HG03097 (cell line): Measurements from ENCODE around the gene TSKU.
"Not testable (repeated sequence)": the region's sequence is repeated elsewhere in the genome, so short reads cannot be mapped to it uniquely, and the experiment has no call there.

Experiments used
- ATAC-seq: cut with Tn5 transposase; IDR thresholded peaks from one replicate; pipeline ENCODE4 v1.9.1; 2021; ENCODE audit not compliant: unreplicated experiment, low FRiP score

TSKU gene

DNA sequence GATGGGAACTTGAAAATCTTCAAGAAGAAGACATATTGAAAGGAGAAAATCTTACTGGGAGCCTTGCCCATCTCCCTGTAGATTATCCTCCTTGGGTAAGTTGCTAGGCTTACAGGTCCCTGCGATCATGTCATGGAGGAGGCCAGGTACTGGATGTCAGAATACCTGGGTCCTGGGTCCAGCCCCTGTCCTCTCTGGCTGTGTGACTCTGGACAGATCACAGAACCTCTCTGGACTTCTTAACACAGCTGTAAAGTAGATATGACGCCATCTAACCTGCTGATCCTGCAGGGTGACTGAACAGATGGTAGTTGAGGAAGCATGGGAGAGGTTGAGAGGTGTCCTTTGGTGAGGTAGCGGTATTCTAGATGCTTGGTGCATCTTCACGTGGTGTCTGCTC, 4.1 kb downstream of the TSKU start:
- no peak for ATAC-seq

DNA sequence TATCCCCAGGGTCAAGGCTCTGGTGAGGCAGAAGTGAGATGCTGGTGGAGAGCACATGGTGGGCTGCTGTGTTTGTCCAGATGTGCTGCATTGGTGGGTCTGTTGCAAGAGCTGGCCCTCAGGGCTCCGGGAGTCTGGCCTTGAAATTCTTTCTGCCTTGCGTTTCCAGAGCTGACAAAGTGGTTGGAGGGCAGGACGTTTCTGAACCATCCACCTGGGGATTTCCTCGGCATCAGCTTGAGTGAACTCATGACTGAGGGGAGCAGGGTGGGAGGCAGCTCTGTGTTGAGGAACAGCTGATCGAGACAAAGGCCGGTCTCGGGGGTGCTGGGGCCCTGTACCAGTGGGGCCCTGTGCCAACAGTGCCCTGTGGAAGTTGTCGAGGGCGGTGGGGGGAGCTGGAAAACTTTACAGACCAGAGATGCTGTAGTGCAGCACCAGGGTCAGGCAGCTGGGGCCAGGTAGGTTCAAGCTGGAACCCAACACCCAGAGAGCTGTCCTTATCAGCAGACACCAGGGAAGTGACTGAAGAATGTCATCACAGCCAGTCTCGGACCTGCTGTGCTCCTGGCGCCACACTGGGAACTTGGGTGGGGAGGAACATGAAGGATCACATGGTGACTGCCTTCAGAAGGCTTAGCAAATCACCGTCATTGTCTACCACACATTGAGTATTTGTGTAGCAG, 4.9 kb downstream of the TSKU start:
- ATAC-seq, result no peak

DNA sequence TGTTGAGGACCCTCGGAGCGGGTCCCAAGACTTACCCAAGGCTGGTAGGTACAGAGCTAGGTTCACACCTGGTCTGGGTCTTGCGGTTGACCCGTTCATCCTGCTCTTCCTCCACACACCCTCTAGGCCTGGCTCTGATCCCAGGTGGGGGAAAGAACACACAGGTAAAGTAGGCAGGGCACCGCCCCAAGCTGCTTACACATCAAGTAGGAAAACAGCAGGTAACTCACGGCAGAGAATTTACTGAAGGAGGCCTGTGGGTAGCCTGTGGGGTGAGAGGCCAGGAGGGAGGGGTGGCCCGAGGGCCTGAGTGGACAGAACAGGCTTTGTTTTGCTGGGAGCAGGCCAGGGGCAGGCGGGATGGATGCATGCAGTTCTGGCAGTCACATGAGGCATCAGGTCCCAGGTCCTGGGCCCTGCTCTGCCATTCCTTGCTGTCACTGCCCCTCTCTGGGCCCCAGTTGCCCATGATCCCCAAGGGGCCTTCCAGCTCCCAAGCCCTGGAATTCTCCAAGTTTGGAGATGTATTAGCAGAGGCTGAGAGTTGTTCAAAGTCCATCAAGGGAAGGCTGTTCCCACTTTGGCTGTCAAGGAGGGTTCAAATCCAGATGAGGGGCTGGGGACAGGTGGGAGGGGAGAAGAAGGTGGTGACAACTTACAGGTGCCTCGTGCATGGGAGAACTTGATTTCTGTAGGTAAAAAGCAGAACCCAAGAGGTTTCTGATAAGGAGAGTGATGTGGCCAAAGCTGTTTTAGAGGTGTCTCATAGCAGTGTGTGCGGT, 5.7 kb downstream of the TSKU start:
- ATAC-seq, result no peak

DNA sequence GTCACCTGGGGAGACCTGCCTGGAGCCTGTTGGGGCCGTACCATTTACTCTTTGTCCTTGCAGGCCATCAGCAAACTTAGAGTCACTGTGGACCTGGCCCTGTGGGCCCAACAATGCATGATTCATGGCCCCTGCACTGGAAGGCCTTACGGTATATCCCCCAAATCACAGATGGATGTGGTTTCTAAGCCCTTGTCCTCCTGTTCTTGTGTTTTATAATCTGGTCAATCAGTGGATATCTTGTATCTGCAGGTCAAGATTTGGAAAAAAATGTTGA, 6.2 kb downstream of the TSKU start:
- no peak for ATAC-seq

DNA sequence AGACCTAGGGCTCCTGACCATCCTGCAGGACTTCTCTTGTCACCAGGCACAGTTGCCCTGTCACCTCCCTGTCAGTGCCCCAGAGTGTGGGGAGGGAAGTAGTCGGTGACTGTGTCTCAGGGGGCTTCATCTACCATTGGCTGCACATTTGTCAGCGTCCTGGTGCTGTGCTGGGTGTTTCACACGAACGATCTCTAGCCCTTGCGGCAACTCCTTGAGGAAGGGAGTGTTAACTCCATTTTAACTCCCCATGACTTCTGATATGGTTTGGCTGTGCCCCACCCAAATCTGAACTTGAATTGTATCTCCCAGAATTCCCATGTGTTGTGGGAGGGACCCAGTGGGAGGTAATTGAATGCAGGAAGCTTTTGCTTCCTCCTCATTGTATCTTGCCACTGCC, 7.1 kb downstream of the TSKU start:
- ATAC-seq, result no peak

DNA sequence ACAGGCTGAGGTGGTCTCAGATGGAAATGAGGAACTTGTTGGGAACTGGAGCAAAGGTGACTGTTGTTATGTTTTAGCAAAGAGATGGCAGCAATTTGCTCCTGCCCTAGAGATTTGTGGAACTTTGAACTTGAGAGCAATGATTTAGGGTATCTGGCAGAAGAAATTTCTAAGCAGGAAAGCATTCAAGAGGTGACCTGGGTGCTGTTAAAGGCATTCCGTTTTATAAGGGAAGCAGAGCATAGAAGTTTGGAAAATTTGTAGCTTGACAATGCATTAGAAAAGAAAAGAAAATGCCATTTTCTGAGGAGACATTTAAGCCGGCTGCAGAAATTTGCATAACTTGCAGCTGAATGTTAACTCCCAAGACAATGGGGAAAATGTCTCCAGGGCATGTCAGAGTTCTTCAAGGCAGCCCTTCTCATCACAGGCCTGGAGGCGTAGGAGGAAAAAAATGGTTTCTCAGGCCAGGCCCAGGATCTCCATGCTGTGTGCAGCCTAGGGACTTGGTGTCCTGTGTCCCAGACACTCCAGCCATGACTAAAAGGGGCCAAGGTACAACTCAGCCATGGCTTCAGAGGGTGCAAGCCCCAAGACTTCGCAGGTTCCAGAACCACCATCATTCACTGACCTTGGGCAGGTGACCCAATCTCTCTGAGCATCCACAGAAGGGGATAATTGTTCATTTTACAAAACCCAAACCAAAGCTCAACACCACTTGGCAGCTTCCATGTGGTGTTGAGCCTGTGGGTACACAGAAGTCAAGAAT, 8.0 kb downstream of the TSKU start:
- not testable (repeated sequence) for ATAC-seq

DNA sequence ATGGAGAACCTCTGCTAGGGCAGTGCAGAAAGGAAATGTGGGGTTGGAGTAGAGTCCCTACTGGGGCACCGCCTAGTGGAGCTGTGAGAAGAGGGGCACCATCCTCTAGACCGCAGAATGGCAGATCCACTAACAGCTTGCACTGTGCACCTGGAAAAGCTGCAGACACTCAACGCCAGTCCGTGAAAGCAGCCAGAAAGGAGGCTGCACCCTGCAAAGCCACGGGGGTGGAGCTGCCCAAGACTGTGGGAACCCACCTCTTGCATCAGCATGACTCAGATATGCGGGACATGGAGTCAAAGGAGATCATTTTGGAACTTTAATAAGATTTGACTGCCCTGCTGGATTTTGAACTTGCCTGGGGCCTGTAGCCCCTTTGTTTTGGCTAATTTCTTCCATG, 8.7 kb downstream of the TSKU start:
- ATAC-seq, result no peak

DNA sequence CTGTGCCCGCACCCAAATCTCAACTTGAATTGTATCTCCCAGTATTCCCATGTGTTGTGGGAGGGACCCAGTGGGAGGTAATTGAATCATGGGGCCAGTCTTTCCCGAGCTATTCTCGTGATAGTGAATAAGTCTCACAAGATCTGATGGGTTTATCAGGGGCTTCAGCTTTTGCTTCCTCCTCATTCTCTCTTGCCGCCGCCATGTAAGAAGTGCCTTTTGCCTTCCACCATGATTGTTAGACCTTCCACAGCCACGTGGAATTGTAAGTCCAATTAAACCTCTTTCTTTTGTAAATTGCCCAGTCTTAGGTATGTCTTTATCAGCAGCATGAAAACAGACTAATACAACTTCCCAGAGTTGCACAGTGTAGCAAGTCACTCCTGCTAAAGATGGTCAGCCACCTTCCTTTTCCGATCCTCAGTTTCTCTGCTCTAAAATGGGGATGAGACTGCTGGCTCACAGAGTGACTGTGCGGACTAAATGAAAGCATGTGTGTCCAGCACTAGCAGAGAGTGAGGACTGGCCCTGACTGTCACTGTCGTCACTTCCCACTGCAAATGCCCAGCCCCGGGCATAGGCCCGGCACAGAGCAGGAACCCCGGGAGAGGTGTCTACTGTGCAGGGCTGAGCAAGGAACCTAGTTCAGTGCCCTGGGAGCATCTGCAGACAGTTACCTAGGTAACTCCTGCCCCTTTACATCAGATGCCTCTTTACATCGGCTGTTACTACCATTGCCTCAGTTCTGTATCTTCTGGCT, 9.5 kb downstream of the TSKU start:
- no peak for ATAC-seq

DNA sequence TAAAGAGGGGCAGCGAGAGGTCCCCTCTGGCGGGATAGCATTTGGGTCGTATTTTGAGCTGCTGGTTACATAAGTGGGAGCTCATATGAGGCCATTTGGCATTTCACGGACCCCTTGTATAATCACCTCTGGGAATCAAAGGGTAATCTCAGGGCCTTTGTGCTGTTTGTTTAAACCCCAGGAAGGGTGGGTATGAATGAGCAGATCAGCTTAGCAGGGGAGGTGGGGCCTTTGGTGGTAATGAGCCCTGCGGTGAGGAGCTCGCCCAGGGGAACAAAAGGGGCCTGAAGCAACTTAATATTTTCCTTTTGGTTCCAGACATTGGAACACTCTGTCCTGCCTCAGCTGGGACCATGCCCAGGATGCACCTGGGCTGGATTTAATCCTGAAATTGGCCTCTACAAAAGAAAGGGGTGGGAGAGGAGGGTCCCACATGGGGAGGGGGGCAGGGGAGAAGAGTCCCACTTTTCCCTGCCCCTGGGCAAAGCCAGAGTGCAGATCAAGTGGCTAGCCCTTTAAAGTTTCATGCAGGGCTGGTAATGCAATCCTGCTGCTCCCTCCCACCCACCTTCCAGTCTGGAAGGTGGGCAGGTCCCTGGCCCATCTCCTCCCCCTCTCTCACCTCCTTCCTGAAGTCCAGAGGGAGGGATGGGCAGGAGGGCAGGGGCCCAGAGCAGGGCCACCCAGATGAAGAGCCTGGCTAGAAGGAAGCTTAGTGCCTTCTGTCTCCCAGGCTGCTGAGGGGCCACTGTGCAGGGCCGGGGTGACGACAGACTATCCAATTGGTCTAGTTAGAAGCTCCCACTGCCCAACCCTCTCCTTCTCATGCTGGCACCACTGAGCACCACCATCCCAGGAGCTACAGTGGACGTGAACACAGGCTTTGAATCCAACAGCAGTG, 10.5 kb downstream of the TSKU start:
- ATAC-seq, result no peak

DNA sequence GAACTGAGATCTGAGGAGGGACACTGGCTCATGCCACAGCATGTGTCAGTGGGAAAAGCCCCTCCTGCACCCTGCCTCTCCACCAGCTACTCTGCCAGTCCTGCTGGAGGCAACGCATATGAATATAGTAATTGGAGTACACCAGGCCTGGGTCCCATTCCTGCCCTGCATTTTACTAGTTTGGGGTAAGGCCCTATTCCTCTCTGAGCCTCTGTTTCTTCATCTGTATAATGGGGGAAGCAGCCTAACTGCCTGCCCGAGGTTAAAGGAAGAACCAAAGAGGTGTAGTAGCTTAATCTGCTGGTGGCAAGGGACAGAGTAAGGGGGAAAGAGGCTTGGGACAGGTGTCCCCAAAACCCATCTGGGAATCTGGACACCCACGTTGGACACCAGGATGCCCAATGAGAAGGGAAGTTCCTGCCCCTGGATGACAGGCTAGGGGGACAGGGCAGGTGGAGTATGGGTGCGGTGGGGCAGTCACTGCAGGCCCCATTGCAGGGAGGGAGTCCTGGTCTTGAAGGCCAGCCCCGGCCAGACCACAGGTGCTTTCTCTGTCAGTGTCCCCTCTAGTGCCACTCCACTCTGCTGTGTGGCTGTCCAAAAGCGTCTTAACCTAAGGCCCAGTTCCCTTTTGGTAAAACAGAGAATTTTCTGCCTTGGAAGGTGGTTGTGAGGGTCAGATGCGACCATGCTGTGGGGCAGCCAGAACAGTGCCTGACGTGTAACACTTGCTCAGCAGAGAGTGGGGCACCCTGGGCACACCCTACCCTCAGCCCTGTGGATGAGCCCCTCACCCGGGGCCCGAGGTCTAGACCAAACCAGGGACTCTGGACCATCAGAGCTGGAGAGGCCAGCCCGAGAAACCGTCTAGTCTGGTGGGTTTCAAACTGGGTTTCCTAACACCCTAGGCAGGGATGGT, 11.5 kb downstream of the TSKU start:
- no peak for ATAC-seq

DNA sequence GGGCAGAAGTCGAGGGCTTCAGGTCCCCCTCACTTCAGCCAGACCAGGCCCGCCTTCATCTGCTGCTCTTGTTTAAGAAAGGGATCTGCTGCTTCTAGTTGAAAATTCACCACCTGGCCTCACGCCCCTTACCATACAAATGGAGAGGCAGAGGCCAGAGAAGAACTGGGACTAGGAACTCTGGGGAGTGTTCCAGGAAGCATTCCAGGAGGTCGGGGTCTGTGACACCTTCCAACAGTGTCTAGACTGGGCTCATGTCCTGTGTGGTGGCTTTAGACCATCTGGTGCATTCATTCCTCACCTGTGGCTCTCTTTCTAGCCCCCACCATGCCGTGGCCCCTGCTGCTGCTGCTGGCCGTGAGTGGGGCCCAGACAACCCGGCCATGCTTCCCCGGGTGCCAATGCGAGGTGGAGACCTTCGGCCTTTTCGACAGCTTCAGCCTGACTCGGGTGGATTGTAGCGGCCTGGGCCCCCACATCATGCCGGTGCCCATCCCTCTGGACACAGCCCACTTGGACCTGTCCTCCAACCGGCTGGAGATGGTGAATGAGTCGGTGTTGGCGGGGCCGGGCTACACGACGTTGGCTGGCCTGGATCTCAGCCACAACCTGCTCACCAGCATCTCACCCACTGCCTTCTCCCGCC, 12.3 kb downstream of the TSKU start:
- no peak for ATAC-seq

DNA sequence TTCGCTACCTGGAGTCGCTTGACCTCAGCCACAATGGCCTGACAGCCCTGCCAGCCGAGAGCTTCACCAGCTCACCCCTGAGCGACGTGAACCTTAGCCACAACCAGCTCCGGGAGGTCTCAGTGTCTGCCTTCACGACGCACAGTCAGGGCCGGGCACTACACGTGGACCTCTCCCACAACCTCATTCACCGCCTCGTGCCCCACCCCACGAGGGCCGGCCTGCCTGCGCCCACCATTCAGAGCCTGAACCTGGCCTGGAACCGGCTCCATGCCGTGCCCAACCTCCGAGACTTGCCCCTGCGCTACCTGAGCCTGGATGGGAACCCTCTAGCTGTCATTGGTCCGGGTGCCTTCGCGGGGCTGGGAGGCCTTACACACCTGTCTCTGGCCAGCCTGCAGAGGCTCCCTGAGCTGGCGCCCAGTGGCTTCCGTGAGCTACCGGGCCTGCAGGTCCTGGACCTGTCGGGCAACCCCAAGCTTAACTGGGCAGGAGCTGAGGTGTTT, 12.8 kb downstream of the TSKU start:
- ATAC-seq, result no peak

DNA sequence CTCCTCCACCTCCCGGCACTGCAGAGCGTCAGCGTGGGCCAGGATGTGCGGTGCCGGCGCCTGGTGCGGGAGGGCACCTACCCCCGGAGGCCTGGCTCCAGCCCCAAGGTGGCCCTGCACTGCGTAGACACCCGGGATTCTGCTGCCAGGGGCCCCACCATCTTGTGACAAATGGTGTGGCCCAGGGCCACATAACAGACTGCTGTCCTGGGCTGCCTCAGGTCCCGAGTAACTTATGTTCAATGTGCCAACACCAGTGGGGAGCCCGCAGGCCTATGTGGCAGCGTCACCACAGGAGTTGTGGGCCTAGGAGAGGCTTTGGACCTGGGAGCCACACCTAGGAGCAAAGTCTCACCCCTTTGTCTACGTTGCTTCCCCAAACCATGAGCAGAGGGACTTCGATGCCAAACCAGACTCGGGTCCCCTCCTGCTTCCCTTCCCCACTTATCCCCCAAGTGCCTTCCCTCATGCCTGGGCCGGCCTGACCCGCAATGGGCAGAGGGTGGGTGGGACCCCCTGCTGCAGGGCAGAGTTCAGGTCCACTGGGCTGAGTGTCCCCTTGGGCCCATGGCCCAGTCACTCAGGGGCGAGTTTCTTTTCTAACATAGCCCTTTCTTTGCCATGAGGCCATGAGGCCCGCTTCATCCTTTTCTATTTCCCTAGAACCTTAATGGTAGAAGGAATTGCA, 13.5 kb downstream of the TSKU start:
- no peak for ATAC-seq

DNA sequence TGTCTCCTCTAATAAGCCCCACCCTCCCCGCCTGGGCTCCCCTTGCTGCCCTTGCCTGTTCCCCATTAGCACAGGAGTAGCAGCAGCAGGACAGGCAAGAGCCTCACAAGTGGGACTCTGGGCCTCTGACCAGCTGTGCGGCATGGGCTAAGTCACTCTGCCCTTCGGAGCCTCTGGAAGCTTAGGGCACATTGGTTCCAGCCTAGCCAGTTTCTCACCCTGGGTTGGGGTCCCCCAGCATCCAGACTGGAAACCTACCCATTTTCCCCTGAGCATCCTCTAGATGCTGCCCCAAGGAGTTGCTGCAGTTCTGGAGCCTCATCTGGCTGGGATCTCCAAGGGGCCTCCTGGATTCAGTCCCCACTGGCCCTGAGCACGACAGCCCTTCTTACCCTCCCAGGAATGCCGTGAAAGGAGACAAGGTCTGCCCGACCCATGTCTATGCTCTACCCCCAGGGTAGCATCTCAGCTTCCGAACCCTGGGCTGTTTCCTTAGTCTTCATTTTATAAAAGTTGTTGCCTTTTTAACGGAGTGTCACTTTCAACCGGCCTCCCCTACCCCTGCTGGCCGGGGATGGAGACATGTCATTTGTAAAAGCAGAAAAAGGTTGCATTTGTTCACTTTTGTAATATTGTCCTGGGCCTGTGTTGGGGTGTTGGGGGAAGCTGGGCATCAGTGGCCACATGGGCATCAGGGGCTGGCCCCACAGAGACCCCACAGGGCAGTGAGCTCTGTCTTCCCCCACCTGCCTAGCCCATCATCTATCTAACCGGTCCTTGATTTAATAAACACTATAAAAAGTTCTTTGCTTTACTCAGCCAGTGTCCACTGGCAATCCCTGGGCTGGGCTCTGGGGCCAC, 14.4 kb downstream of the TSKU start:
- no peak for ATAC-seq

DNA sequence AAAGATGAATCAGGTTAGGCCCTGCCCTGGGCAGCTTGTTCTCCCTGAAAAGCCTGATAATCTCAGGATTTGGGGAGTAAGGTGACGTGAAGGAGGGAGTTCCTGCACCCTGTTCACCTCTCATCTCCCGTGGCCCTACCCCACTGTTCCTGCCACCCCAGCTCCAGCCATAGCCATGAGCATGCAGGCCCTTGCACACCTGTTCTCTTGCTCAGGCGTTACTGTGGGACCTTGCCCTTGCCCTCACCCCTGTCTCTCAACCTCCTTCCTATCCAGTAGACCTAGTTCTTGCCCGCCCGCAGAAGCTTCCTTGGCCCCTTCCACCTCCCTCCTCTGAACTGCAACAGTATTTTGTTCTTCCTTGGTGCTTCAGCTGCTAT, 15.0 kb downstream of the TSKU start:
- no peak for ATAC-seq

DNA sequence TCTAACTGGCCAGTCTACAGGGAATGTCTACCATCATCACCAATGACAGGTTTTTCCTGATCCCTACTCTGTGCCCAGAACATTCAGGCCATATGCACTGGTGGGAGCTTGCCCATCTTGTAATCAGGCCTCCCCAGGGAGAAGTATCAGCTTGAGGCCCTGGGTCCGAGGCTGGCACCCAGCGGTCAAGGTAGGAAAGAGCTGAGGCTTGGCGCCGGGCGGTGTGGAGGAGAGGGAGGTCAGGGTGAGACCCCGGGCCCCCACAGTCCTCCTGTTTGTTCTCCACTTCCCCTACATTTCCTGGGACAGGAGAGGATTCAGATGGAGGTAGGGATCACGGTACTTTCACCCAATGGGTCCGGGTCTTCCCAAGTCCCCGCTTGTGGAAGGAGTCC, 15.5 kb downstream of the TSKU start:
- no peak for ATAC-seq
